NK-92 treated with Interleukin-12 subunit alpha and Interleukin-12 subunit beta, amount 100 ng/mL, for 24 hours (cell line): ENCODE measurements around the gene TAS1R1.

Experiments
- DNase-seq: peaks from one replicate; lab custom pipeline; 2025; lab: John Stamatoyannopoulos, UW

Gene TAS1R1

DNA sequence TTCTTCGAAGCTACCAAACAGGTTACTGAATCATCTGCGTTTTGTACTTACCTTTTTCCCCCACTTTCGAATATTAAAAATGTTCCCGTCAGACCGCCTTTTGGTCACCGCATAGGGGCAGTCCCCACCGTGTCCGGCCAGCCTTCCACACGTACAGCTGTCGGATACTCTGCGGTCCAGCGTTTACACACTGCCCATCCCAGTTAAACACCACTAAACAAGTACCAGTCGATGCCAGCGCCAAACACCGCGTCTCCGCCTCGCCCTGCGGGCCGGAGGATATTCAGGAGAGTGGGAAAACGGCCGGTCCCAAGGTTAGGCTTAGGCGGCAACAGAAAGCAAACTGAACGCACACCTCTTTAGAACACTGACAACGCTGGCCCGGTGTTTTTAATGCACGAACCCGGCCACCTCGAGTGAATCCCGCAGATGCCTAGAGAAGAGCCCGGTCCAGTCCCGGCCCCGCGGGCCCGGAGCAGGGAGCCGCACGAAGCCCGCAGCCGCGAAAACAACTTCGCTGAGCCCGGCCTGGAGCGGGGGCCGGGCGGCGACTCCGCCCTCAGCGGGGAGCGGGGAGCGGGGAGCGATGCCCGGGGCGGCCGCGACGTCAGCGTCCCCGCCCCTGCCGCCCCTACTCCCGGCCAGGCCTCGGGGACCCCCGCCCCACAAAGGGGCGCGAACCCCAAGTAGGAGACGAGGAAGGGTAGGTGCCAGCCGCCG lies 57.7 kb downstream of the TAS1R1 start:
- no peak for DNase-seq

DNA sequence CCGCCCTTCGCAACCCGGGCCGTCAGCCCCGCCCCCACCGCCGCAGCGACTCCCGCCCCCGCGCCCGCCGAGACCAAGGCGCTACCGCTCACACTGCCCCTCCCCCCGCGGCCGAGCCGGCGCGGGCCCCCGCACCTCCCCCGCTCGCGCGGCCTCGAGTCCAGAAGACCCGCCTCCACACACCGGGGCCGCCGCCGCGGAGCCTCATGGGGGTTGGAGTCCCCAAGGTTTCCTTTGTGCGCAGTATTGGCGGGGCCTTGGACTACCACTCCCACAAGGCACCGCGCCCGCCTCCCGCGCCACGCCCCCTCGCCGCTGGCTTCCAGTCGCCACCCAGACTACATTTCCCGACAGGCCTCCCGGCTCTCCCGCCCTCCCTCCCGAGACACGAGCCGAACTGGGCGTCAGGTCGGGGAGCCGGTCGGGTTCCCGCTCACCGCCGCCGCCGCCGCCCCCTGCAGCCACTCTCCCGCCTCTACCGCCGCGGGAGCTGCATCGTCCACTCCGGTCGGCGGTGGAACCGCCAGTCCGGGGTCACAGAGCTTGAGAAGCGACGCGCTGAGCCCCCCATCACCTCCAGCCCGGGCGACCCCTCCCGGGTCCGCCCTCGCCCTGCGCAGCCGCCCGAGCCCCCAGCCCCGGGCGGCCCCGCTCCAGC lies 58.4 kb downstream of the TAS1R1 start, which contains the start of gene PHF13:
TSS of gene PHF13 (plus strand) at position 371 of the 658 bp plus-strand sequence. CDS start 336 bp downstream, outside the sequence.
- peak; percentile 99 for DNase-seq

- DNase-seq, result no peak
These were observed 59.2 kb downstream of the TAS1R1 start for GRCh38 chr1:6614019-6614928.

DNA sequence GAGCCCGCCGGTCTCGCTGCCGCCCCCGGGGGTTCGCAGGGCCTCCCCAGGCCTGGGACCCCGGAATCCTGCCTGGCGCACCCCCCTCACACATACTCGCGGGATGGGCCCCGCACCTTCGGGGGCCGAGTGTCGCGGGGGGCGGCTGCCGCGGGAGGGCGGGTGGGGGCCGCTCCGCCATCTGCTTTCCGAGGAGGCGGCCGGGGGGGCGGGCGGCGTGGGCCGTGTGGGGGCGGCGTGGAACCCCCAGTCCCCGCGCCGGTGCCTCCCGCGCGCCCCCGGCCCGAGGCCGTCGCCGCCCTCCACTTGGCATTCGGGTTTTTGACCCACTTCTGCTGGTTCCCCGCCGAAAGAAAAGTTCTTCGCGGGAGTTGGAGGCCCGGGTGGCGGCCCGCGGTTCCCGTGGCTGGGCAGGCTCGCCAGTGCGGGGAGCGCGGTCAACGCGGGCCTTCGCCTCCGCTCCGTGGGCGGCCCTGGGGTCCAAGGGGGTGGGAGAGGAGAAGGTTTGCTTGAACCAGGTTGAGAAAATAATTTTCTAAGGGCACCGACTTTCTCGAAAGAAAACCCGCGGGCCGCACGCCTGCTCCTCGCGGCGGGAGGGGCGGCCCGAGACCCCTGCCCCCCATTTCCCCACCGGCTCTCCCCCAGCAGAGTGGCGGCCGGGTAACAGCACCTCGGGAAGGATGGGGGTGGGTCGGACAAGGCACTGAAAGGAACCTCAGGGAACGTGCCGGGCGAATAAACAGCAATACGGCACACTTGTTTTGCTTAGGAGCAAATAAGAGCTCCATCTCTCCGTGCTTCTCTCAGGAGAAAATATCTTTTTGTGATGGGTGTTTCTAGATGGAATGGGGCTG lies 60.0 kb downstream of the TAS1R1 start:
- no peak for DNase-seq

DNA sequence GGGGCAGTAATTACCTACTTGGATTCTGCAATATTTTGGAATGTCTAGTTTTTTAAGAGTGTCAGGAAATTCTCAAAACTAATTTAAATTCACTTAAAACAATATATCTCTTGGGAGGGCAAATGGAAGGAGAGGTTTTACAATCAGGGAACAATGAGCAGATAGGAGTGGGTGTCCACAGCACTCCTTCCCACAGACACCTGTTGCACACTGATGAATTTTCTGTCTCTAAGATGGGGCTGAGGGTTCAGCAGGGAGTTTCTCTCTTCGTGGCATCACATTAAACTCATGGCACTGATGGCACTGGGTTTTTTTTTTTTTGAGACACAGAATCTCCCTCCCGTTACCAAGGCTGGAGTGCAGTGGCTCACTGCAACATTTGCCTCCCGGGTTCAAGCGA lies 63.9 kb downstream of the TAS1R1 start:
- DNase-seq, result no peak

DNA sequence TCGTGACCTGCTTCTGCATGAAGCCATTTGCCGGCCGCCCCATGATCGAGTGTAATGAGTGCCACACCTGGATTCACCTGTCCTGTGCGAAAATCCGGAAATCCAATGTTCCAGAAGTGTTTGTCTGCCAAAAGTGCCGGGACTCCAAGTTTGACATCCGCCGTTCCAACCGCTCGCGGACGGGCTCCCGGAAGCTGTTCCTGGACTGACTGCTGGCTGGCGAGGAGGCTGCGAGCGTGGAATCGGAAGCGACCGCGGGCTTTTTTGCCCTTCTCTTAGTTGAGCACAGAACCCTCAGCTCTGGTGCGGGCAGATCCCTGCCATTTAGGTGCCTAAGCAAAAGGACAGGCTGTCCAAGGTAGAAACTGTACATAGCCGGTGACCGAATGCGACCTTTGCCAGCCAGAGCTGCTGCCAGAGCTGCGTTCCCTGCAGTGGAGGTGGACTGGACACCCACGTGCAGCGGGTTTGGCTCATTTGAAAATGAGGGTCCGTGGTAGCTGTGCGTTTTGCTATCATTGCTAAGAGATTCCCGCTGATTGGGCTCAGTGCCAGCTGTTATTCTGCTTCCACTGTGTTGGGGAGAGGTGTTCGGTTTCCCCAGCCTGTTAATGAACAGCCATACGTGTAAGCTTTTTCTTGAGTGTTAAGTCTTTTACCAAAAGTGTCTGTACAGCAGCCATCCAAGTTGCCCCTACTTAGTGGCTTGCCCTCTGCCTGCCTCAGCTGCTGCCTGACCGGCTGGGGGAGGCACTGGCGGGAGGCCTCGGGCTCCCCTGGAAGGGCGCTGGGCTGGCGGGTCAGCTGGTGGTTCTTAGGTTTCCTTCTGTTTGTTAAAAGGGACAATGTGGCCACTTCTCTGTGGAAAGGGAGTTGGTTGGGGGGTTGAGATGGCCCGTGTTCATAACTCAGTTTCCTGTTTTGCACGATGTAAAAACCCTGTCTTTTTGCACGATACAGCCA lies 66.6 kb downstream of the TAS1R1 start:
- DNase-seq, result no peak

DNA sequence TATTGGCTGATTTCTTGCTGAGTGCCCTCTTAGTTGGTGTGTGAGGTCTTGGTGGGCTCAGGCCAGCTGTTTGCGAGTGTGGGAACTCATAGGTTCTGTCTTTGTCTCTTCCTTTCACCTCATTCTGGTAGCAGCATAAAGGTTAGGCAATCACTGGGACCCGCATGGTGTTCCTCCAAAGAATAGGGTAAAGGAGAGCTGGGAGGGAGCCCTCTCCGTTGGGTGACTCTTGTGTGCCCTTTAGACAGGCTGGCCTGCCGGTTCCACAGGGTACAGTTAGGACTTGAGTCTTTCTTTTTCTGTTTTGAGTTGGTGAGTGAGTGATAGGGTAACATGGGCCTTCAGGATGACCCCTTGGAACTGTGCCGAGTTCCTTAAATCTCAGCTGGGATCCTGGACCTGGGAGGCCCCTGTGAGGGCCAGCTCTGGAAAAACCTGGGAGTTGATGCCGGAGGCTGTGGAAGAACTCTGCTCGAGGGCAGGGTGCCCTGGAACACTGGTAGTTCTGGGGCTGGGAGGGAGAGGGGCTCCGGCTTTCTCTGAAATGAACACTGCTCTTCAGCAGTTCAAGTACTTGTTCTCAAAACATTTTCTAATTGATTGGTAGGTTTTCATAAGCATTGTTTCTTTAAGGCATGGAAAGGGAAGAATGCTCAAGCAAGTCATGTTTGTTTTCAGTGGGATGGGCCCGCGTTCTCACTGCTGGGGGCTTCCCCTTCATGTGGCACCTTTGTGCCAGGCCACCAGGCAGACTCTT lies 67.5 kb downstream of the TAS1R1 start:
- no peak for DNase-seq

DNA sequence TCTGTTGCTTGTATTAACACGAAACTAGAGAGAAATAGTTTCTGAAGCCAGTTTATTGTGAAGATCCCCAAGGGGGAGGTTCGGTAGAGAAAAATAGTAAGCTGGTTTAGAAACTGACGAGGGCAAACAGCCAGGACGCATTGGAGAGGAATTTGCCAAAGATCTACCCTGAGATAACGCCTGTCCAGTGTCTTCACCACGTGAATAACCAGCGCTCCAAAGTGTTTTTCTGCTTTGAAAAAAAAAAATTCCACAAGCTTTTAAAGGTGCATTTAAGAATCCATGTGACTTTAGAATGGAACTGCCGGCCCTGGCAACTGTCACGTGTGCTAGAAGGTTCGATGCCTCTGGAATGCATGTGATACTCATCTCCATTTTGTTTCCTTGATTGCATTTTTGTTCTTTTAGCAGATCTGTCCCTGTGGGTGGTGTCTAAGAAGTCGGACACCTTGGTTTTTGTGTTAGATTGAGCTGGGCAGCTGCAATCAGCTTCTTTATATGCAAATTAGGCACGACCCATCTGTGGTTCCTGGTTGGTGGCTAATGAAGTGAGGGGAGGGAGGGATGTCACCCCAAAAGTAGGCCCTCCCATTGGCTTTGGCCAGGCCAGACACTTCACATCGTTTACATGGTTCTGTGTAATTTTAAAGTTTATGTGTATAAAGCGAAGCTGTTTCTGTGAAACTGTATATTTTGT lies 68.3 kb downstream of the TAS1R1 start:
- no peak for DNase-seq

DNA sequence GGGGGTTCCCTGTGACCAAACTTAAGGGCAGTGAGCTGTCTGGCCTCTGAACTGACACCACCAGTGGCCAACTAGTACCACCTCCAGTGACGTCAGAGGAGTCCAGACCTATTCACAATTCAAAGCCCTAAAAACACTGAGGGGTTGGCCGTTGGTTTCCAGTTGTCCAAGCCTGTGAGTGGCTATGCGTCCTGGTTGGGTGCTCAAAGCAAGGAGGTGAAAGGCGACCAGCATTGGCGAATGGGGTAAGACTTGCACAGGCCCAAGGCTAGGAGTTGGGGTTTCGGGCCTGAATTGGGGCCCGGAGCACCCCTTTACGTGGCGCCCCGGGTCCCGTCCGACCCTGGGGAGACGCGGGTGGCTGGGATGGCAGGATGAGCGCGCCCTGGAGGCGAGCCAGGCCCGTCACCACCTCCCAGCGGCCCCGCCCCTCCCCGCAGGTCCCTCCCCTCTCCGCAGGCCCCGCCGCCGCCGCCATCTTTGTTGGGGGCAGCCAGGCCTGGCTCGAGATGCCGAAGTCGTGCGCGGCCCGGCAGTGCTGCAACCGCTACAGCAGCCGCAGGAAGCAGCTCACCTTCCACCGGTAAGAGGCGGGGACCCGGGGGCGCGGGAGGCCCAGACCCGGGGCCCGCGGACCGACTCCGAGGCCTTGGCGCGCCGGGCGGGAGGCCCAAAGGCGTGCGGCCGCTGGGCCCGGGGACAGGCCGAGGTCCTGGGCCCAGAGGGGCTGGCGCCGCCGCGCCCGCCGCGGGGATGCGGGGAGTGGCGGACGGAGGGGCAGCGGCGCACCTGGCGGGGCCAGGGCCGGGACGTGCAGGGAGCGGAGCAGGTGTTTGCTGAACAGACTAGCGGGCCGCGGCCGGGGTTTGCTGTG lies 69.8 kb downstream of the TAS1R1 start, which contains the start of gene THAP3:
TSS of gene THAP3 (plus strand) at position 159 of the 874 bp plus-strand sequence. CDS start at position 510, 351 bp downstream.
- peak; percentile 65 for DNase-seq

DNA sequence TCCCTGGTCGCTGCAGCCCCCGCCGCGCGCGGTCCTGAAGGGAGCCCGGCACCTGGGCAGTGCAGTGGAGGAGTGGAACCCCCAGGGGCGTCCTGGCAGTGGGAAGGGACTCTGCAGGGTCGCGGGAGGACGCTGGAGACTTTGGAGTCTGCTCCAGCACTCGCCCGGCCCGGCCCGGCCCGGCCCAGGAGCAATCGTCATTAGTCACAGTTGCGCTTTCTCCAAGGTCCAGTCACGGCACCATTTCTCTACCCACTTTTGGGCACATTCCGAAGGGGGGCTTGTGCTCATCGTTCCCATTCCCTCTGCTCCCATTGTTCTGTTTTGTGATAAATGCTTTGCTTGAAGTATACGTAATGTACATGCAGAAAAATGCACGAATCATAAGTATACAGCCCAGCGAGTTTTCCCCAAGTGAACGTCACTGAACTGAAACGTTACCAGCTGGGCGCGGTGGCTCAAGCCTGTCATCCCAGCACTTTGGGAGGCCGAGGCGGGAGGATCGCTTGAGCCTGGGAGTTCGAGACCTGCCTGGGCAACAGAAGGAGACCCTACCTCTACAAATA lies 70.6 kb downstream of the TAS1R1 start:
- DNase-seq, result no peak

GRCh38 chr1:6627031-6627430 lies 71.9 kb downstream of the TAS1R1 start:
- no peak for DNase-seq

DNA sequence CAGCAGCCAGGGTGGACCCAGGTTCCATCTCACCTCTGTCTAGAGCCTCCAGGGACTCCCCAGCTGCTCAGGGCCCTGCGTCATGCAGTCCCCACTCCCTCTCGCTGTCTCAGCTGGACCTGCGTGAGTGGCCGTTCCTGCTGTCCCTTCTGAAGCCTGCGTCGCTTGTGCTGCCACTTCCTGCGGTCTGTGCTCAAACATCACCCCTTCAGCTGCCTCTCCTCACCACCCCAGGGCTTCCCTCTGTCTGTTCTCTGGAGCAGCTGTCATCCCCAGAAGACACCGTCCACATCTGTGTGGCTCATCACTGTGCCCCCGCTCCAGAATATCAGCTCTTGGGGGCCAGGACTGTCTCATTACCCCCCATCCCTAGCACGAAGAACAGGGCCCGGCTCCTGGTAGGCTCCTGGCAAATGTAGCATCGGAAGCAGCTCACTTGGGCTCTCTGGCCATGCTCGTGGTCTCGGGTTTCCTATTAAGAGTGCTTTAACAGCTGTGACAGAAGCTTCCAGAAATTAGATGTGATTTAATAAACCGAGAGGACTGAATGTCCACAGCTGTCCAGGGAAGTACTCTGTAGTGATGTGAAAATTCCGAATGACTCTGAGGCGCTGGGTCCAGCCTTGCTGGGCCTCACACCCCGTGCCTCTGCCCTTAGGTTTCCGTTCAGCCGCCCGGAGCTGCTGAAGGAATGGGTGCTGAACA lies 72.9 kb downstream of the TAS1R1 start:
- DNase-seq, result no peak

DNA sequence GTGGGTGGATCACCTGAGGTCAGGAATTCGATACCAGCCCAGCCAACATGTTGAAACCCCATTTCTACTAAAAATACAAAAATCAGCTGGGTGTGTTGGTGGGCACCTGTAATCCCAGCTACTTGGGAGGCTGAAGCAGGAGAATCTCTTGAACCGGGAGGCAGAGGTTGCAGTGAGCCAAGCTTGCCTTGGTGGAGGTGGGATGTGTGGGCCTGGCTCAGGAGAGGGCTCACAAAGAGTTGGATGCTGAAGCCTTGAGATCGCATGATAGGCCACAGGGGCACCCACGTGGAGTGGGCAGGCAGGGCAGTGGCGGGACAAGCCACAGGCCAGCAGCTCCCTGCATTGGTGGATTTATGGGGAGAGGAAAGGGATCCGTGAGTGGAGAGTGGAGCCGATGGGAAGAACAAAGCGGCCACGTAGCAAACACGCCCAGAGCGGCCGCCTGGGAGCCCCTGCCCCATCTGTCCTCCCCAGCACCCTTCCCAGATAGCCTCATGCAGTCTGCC lies 73.9 kb downstream of the TAS1R1 start:
- no peak for DNase-seq
